ENCODE measurements around the gene WASF2. TPM values are rescaled to one million over a fixed set of nuclear protein-coding genes. Genes with fewer than 3 reads are reported as not detected.

WASF2 gene
- polyA plus RNA-seq, 4 donors: 19.5 to 60.4 (median 34.9) TPM

DNA sequence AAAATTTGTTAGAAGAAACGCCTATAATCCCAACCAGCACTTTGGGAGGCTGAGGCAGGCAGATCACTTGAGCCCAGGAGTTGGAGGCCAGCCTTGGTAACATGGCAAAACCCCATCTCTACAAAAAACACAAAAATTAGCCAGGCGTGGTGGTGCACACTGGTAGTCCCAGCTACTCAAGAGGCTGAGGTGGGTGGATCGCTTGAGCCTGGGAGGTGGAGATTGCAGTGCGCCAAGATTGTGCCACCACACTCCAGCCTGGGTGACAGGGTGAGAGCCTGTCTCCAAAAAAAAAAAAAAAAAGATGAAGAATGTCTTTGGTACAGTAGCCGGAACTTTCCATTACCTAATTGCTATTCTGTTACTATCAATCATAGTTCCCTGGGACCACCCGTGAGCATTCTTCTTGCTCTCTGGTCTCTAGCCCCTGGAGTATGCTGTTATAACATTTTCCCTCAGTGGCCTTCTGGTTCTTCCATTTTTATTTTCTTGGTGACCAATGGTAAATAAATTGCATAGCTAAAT, 43.4 kb downstream of the WASF2 start:
- no peak overlapping the region for H3K27ac ChIP-seq (ENCODE audit: low read depth in 1 of 3, low read length in 2 of 3)
- 91 to 95% (median 94%) methylated on average over 6 of the region's 6 CpGs for WGBS, 3 donors

DNA sequence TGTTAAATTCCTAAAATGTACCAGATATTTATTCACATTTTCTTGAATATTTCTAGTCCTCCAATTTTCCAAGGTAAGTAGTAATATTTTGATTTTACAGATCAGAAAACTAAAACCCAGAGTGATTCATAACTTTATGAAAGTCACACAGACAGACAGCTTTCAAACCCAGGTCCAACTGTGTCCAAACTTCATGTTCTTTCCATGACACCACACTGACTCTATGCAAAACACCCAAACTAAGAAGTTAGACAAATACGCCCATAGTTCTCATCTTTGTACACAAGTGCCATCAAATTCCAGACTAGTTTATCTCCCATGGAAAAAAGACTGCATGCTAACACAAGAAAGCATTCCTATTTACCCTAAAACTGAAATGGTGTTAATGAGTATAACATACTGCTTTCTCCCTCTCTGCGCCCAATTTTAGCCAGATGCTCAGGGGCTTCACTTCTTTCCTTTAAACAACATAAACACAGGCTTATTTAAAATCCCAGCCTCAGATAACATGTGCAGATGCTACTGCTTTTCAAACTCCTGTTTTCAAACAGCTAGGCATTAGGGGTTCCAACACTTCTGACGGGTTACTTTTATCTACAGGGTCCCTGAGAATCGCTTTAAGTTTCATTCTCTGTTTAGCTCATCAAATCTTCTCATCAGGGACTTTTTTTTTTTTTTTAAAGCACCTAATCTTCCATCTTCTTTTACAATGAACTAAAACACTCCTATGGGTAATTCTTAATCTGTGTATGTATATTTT, 44.6 kb downstream of the WASF2 start:
- Histone ChIP-seq H3K4me3 (ENCODE audit: low read depth in 1 of 3, low read length in 3 of 3) (no peak overlapping the region), H3K36me3 (ENCODE audit: control insufficient read depth in 3 of 3, insufficient read depth in 2 of 3, low read depth in 1 of 3, low read length in 3 of 3) (peaks cover 0 to 35% (median 3%) of the 10 kb centered on the region in 3 donors), H3K27ac (ENCODE audit: low read depth in 1 of 3, low read length in 2 of 3) (peak overlapping the region in 1 of 3 donors; percentile 59), H3K9me3 (ENCODE audit: control insufficient read depth in 2 of 2, insufficient read depth in 1 of 2, low read depth in 1 of 2, low read length in 1 of 2) (no peaks in the 10 kb centered on the region), H3K4me1 (ENCODE audit: control insufficient read depth in 3 of 3, insufficient read depth in 2 of 3, low read depth in 1 of 3, low read length in 2 of 3) (peaks cover 0 to 5% (median 0%) of the 10 kb centered on the region in 3 donors), H3K27me3 (ENCODE audit: control insufficient read depth in 3 of 3, insufficient read depth in 3 of 3, low read length in 3 of 3) (no peaks in the 10 kb centered on the region)
- DNase-seq: no peak
- WGBS, 3 donors: 68 to 84% (median 76%) methylated on average over 4 of the region's 4 CpGs
- no peak for FAIRE-seq

More for the DNA sequence above, 43.4 kb downstream of the WASF2 start:
- Histone ChIP-seq H3K27me3 (ENCODE audit: control insufficient read depth in 3 of 3, insufficient read depth in 3 of 3, low read length in 3 of 3) (no peaks in the 10 kb centered on the region), H3K4me3 (ENCODE audit: low read depth in 1 of 3, low read length in 3 of 3) (no peak overlapping the region), H3K4me1 (ENCODE audit: control insufficient read depth in 3 of 3, insufficient read depth in 2 of 3, low read depth in 1 of 3, low read length in 2 of 3) (peaks cover 0 to 5% (median 0%) of the 10 kb centered on the region in 3 donors), H3K9me3 (ENCODE audit: control insufficient read depth in 2 of 2, insufficient read depth in 1 of 2, low read depth in 1 of 2, low read length in 1 of 2) (no peaks in the 10 kb centered on the region), H3K36me3 (ENCODE audit: control insufficient read depth in 3 of 3, insufficient read depth in 2 of 3, low read depth in 1 of 3, low read length in 3 of 3) (peaks cover 0 to 28% (median 3%) of the 10 kb centered on the region in 3 donors)
- DNase-seq (no peak), FAIRE-seq (no peak)

DNA sequence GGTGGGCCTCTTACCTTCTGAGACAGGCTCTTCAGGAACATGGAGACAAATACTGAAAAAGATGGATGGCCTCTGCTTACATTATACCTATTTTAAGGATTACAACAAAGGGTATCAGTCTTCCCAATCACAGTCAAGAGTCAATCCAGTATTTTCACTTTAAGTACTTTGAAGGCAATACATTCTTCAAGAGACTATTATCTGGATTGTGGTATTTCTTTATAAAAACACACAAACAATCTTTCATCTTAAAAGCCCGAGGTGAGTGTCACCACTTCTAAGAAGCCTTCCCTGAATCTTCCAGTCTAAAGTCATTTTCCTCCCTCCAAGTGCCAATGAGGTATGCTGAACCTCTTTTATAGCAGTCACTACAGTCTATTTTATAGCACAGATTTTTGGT, 45.3 kb downstream of the WASF2 start:
- Histone ChIP-seq H3K27me3 (ENCODE audit: control insufficient read depth in 3 of 3, insufficient read depth in 3 of 3, low read length in 3 of 3) (no peaks in the 10 kb centered on the region), H3K4me3 (ENCODE audit: low read depth in 1 of 3, low read length in 3 of 3) (no peak overlapping the region), H3K27ac (ENCODE audit: low read depth in 1 of 3, low read length in 2 of 3) (no peak overlapping the region), H3K9me3 (ENCODE audit: control insufficient read depth in 2 of 2, insufficient read depth in 1 of 2, low read depth in 1 of 2, low read length in 1 of 2) (no peaks in the 10 kb centered on the region), H3K36me3 (ENCODE audit: control insufficient read depth in 3 of 3, insufficient read depth in 2 of 3, low read depth in 1 of 3, low read length in 3 of 3) (peaks cover 0 to 41% (median 3%) of the 10 kb centered on the region in 3 donors), H3K4me1 (ENCODE audit: control insufficient read depth in 3 of 3, insufficient read depth in 2 of 3, low read depth in 1 of 3, low read length in 2 of 3) (peaks cover 1 to 5% (median 2%) of the 10 kb centered on the region in 3 donors)
- FAIRE-seq (no peak), DNase-seq (no peak)
- WGBS, 3 donors: 19 to 66% (median 41%) methylated on average over 1 of the region's 1 CpG

DNA sequence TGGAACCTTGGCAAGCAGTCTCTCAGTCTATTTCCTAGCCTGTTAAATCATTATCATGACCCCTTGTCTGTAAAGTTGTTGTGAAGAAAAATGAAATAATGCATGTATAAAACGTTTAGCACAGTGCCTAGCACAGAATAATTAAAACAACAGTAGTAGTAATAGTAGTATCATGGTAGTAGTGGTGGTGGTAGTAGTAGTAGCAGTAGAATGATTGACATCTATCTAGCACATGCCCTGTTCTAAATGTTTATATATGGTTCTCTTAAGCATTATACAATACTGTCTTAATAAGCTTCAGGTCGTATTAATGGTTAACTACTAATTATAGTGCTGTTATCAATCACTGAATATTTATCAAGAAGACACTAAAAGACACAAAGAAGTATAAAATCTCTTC, 50.8 kb downstream of the WASF2 start:
- DNase-seq (no peak), FAIRE-seq (no peak)
- Histone ChIP-seq H3K27me3 (ENCODE audit: control insufficient read depth in 3 of 3, insufficient read depth in 3 of 3, low read length in 3 of 3) (no peaks in the 10 kb centered on the region), H3K4me1 (ENCODE audit: control insufficient read depth in 3 of 3, insufficient read depth in 2 of 3, low read depth in 1 of 3, low read length in 2 of 3) (peaks cover 23 to 35% (median 29%) of the 10 kb centered on the region in 3 donors), H3K4me3 (ENCODE audit: low read depth in 1 of 3, low read length in 3 of 3) (no peak overlapping the region), H3K9me3 (ENCODE audit: control insufficient read depth in 2 of 2, insufficient read depth in 1 of 2, low read depth in 1 of 2, low read length in 1 of 2) (no peaks in the 10 kb centered on the region), H3K36me3 (ENCODE audit: control insufficient read depth in 3 of 3, insufficient read depth in 2 of 3, low read depth in 1 of 3, low read length in 3 of 3) (peaks cover 0 to 37% (median 0%) of the 10 kb centered on the region in 3 donors), H3K27ac (ENCODE audit: low read depth in 1 of 3, low read length in 2 of 3) (peak overlapping the region; percentile 9 to 71 (median 34))
- WGBS, 3 donors: 14 to 25% (median 25%) methylated on average over 2 of the region's 2 CpGs

DNA sequence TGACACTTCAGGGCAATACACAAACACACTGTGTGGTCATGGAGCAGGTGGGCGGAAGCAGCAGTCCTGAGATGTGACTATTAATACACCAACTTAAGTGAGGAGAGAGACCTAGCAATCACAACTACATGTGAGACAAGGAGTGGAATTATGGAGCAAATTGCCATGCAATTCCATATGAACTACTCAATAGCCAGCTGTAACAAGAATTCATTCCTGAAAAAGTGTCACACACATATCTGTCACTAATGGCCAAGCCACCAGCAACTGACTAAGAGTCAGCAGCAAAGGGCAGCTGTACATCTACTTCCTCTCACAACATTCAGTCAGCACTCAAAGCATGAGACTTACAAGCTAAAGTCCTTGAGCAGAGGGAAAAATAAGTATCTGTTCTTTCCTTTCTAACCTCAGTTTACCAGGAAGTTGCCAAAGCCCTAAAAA, 51.3 kb downstream of the WASF2 start:
- DNase-seq: peak in 1 of 2 donors; percentile 35
- Histone ChIP-seq H3K36me3 (ENCODE audit: control insufficient read depth in 3 of 3, insufficient read depth in 2 of 3, low read depth in 1 of 3, low read length in 3 of 3) (peaks cover 0 to 32% (median 0%) of the 10 kb centered on the region in 3 donors), H3K9me3 (ENCODE audit: control insufficient read depth in 2 of 2, insufficient read depth in 1 of 2, low read depth in 1 of 2, low read length in 1 of 2) (no peaks in the 10 kb centered on the region), H3K27ac (ENCODE audit: low read depth in 1 of 3, low read length in 2 of 3) (peak overlapping the region; percentile 9 to 71 (median 34)), H3K27me3 (ENCODE audit: control insufficient read depth in 3 of 3, insufficient read depth in 3 of 3, low read length in 3 of 3) (no peaks in the 10 kb centered on the region), H3K4me1 (ENCODE audit: control insufficient read depth in 3 of 3, insufficient read depth in 2 of 3, low read depth in 1 of 3, low read length in 2 of 3) (peaks cover 24 to 37% (median 29%) of the 10 kb centered on the region in 3 donors), H3K4me3 (ENCODE audit: low read depth in 1 of 3, low read length in 3 of 3) (no peak overlapping the region)
- WGBS, 3 donors: 71 to 87% (median 81%) methylated on average over 1 of the region's 1 CpG
- no peak for FAIRE-seq

DNA sequence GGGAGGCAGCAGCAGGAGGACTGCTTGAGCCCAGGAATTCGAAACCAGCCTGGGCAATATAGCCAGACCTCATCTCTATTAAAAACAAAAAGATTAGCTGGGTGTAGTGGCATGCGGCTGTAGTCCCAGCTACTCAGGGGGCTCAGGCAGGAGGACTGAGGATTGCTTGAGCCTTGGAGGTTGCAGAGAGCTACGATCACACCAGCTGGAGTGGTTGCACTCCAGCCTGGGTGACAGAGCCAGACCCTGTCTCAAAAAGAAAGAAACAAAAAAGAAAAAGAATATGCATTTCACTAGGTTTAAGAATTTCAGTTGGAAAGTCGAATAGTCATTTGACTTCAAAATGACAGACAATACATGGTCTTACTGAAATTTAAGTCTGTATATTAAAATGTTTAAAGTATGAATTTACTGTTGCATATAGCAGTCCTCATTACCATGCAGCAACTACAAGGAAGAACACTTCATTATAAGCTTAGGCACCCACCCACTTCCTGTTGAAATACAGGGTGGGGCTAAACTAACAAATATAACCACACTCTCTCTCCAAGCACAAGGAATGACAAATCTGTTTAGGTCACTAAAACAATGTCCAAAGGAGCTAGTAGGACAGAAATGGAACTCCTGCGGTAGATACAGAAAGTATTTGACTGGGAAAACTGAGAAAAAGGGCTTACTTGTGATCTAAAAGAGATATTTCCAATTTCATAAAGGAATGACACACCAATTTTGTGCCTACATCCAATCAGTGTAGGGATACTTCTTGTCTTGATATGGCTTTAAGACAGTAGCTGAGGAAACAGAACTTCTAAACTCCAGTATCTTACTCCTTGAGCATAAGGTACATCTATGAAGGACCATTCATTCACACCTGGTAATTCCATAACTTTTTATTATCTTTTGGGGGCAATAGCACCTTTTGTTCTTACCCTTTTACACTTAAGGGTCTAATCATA, 53.5 kb downstream of the WASF2 start:
- H3K4me3 ChIP-seq (ENCODE audit: low read depth in 1 of 3, low read length in 3 of 3): no peak overlapping the region
- FAIRE-seq (no peak), DNase-seq (peak; percentile 80 to 84)
- H3K27ac ChIP-seq (ENCODE audit: low read depth in 1 of 3, low read length in 2 of 3): peak overlapping the region; percentile 55 to 86 (median 59)
- 29 to 35% (median 32%) methylated on average over 5 of the region's 5 CpGs for WGBS, 3 donors
- no peaks in the 10 kb centered on the region for H3K27me3 ChIP-seq (ENCODE audit: control insufficient read depth in 3 of 3, insufficient read depth in 3 of 3, low read length in 3 of 3)
- H3K9me3 ChIP-seq (ENCODE audit: control insufficient read depth in 2 of 2, insufficient read depth in 1 of 2, low read depth in 1 of 2, low read length in 1 of 2): no peaks in the 10 kb centered on the region
- H3K36me3 ChIP-seq (ENCODE audit: control insufficient read depth in 3 of 3, insufficient read depth in 2 of 3, low read depth in 1 of 3, low read length in 3 of 3): peaks cover 0 to 22% (median 0%) of the 10 kb centered on the region in 3 donors
- H3K4me1 ChIP-seq (ENCODE audit: control insufficient read depth in 3 of 3, insufficient read depth in 2 of 3, low read depth in 1 of 3, low read length in 2 of 3): peaks cover 26 to 40% (median 30%) of the 10 kb centered on the region in 3 donors

DNA sequence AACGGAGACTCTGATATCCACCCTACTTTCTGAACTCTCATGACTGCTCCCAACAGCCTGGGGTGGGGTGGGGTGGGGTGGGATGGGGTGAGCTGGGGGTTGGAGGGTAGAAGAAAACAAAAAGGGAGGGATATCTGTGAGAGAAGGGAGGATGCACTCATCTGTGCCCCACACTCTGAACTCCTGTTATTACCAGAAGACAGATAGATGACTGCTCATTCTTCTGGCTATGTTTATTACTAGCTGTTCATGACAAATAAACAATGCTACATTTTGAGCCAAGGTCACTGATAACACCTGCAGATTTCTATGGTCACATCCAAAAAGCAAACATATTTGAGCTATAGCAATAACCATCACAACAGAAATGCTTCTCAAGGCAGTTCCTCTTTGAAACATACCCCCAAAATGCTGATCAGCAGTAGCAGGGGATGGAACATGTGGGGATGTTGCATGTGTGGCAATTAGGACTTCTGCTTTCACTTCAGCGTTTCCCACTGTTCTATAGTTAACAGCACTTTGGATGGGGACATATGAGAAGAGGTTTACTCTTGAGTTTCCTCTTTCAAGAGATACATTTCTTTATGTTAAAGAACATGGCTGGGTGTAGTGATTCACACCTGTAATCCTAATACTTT, 54.3 kb downstream of the WASF2 start:
- H3K4me3 ChIP-seq (ENCODE audit: low read depth in 1 of 3, low read length in 3 of 3): no peak overlapping the region
- peaks cover 0 to 16% (median 0%) of the 10 kb centered on the region in 3 donors for H3K36me3 ChIP-seq (ENCODE audit: control insufficient read depth in 3 of 3, insufficient read depth in 2 of 3, low read depth in 1 of 3, low read length in 3 of 3)
- H3K27me3 ChIP-seq (ENCODE audit: control insufficient read depth in 3 of 3, insufficient read depth in 3 of 3, low read length in 3 of 3): no peaks in the 10 kb centered on the region
- DNase-seq (peak; percentile 25 to 26), FAIRE-seq (no peak)
- H3K9me3 ChIP-seq (ENCODE audit: control insufficient read depth in 2 of 2, insufficient read depth in 1 of 2, low read depth in 1 of 2, low read length in 1 of 2): no peaks in the 10 kb centered on the region
- H3K27ac ChIP-seq (ENCODE audit: low read depth in 1 of 3, low read length in 2 of 3): peak overlapping the region; percentile 55 to 86 (median 59)
- 27 to 49% (median 47%) methylated on average over 2 of the region's 2 CpGs for WGBS, 3 donors
- peaks cover 26 to 46% (median 38%) of the 10 kb centered on the region in 3 donors for H3K4me1 ChIP-seq (ENCODE audit: control insufficient read depth in 3 of 3, insufficient read depth in 2 of 3, low read depth in 1 of 3, low read length in 2 of 3)
